Activated CD4-positive, alpha-beta T cell treated with anti-CD3 and anti-CD28 coated beads for 48 hours (primary cell): Measurements from ENCODE around the gene CHSY1.
"Not testable (repeated sequence)": the region's sequence is repeated elsewhere in the genome, so short reads cannot be mapped to it uniquely, and the experiment has no call there.

ENCODE experiments used
- DNase-seq: peaks from one replicate; pipeline ENCODE4 v3.0.0-alpha.2; 2020

The CHSY1 gene

GRCh38 chr15:101244036-101244781 is 7.6 kb downstream of the CHSY1 start:
- no peak for DNase-seq

GRCh38 chr15:101243420-101243819 is 8.4 kb downstream of the CHSY1 start:
- no peak for DNase-seq

GRCh38 chr15:101242999-101243336 is 8.9 kb downstream of the CHSY1 start:
- no peak for DNase-seq

GRCh38 chr15:101242160-101242998 is 9.5 kb downstream of the CHSY1 start:
- peak; percentile 52 for DNase-seq

- DNase-seq: no peak
These were observed 11.5 kb downstream of the CHSY1 start for GRCh38 chr15:101240358-101240757.

GRCh38 chr15:101239724-101240136 is 12.1 kb downstream of the CHSY1 start:
- no peak for DNase-seq

- no peak for DNase-seq
These were observed 14.6 kb downstream of the CHSY1 start for GRCh38 chr15:101237251-101237650.

GRCh38 chr15:101233651-101234280 is 18.1 kb downstream of the CHSY1 start:
- DNase-seq: no peak

- DNase-seq: no peak
These were observed 19.2 kb downstream of the CHSY1 start for GRCh38 chr15:101232677-101233076.

GRCh38 chr15:101228313-101228712 is 23.5 kb downstream of the CHSY1 start:
- no peak for DNase-seq

- no peak for DNase-seq
These were observed 26.2 kb downstream of the CHSY1 start for GRCh38 chr15:101225658-101226057.

- no peak for DNase-seq
These were observed 29.9 kb downstream of the CHSY1 start for GRCh38 chr15:101221902-101222301.

- DNase-seq: no peak
These were observed 31.8 kb downstream of the CHSY1 start for GRCh38 chr15:101220060-101220459.

GRCh38 chr15:101219441-101219840 is 32.4 kb downstream of the CHSY1 start:
- DNase-seq: no peak

- no peak for DNase-seq
These were observed 34.4 kb downstream of the CHSY1 start for GRCh38 chr15:101217446-101217845.

- DNase-seq: no peak
These were observed 35.7 kb downstream of the CHSY1 start for GRCh38 chr15:101216100-101216499.

- DNase-seq: no peak
These were observed 36.2 kb downstream of the CHSY1 start for GRCh38 chr15:101215681-101216080.

GRCh38 chr15:101214435-101215097 is 37.3 kb downstream of the CHSY1 start:
- not testable (repeated sequence) for DNase-seq

GRCh38 chr15:101213570-101213969 is 38.3 kb downstream of the CHSY1 start:
- DNase-seq: no peak

- DNase-seq: no peak
These were observed 38.7 kb downstream of the CHSY1 start for GRCh38 chr15:101213147-101213546.

GRCh38 chr15:101211897-101212296 is 40.0 kb downstream of the CHSY1 start:
- no peak for DNase-seq

- no peak for DNase-seq
These were observed 41.4 kb downstream of the CHSY1 start for GRCh38 chr15:101210466-101210865.

- no peak for DNase-seq
These were observed 41.8 kb downstream of the CHSY1 start for GRCh38 chr15:101210058-101210457.
